ENCODE measurements around the gene OBSCN. TPM values are rescaled to one million over a fixed set of nuclear protein-coding genes. Genes with fewer than 3 reads are reported as not detected.
A peak's percentile ranks its signal among the peaks of the same experiment; 100 is the strongest.

Gene OBSCN
- total RNA-seq, 1 donor, result 13.0 TPM

GRCh38 chr1:228336308-228337030 is 128.6 kb downstream of the OBSCN start:
- no peak overlapping the region for H3K4me3 ChIP-seq (ENCODE audit: low read depth, low read length)
- peak; percentile 13 for DNase-seq (ENCODE audit: low read depth)
- TF ChIP-seq CTCF (IDR thresholded peaks at IDR 0.05; ENCODE audit: insufficient read depth, low read depth, low read length), result no peak

DNA sequence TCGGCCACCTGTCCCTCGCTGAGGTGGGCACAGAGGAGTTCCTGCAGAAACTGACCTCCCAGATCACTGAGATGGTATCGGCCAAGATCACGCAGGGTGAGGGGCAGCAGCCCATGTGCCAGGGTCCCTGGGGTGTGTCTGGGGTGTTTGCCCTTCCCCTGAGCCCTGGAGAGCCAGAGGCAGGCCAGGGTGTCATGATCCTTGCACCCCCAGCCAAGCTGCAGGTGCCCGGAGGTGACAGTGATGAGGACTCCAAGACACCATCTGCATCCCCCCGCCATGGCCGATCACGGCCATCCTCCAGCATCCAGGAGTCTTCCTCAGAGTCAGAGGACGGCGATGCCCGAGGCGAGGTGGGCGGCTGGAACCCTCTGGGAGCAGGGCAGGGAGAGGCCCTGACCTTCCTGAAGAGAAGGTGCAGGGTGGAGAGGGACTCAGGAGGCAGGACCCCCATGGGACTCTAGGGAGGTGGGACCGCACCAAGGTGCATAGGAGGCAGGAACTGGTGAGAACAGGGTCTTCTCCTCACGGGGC is 129.3 kb downstream of the OBSCN start:
- DNase-seq (ENCODE audit: low read depth), result no peak
- no peak overlapping the region for H3K4me3 ChIP-seq (ENCODE audit: low read depth, low read length)
- TF ChIP-seq CTCF (IDR thresholded peaks at IDR 0.05; ENCODE audit: insufficient read depth, low read depth, low read length), result no peak

GRCh38 chr1:228337711-228338520 is 130.1 kb downstream of the OBSCN start:
- DNase-seq (ENCODE audit: low read depth), result no peak
- TF ChIP-seq CTCF (IDR thresholded peaks at IDR 0.05; ENCODE audit: insufficient read depth, low read depth, low read length), result no peak

GRCh38 chr1:228338521-228339051 is 130.7 kb downstream of the OBSCN start:
- TF ChIP-seq CTCF (IDR thresholded peaks at IDR 0.05; ENCODE audit: insufficient read depth, low read depth, low read length), result no peak
- no peak overlapping the region for H3K4me3 ChIP-seq (ENCODE audit: low read depth, low read length)
- no peak for DNase-seq (ENCODE audit: low read depth)

More at GRCh38 chr1:228337711-228338520, 130.1 kb downstream of the OBSCN start:
- no peak overlapping the region for H3K4me3 ChIP-seq (ENCODE audit: low read depth, low read length)

DNA sequence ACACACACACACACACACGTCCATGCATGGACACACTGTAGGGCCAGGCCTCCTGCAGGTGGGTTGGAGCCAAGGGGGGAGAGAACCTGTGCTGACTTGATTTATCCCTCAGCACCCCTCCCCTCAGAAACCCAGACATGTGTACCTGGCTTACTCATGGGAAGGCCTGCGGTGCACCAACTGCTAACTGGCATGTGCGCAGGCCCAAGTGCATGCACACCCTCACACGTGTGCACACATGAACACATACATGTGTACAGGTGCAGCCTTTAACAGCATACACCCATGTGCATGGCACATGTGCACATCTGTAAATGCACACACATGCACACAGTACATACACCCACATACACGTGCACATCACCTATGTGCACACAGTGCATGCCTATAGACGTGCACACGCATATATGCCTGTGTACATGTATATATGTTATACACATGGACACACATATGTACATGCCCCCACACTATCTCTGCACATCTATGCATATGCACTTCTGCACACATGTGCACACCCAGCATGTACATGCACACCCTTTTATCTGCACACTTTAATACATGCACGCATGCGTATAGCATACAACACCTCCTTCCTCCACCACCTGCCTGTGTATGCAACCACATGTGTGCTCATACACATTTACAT is 131.3 kb downstream of the OBSCN start:
- no peak for DNase-seq (ENCODE audit: low read depth)
- TF ChIP-seq CTCF (IDR thresholded peaks at IDR 0.05; ENCODE audit: insufficient read depth, low read depth, low read length), result no peak
- H3K4me3 ChIP-seq (ENCODE audit: low read depth, low read length), result no peak overlapping the region
